AG04449 (cell line): ENCODE data around the gene C5orf58.

Source experiments
- CTCF ChIA-PET: fragments of 350-600 bp; formaldehyde crosslinking; extraction: SDS; loops from one replicate; lab custom pipeline; 2021; ENCODE audit warnings: antibody characterized with exemption; lab: Yijun Ruan, JAX
- POLR2A ChIA-PET: fragments of 400-600, 350-600 bp; formaldehyde crosslinking; extraction: SDS; loops from one replicate; lab custom pipeline; 2020; ENCODE audit warnings: antibody characterized with exemption, inconsistent platforms; lab: Yijun Ruan, JAX
- DNase-seq: peaks from one replicate; pipeline ENCODE4 v3.0.0-alpha.2; 2010; ENCODE audit warnings: low read depth, low spot score
- H3K4me3 ChIP-seq: 2 replicates; pipeline ENCODE4 v1.5.1; 2011; ENCODE audit warnings: low read depth, mild to moderate bottlenecking, control low read depth, low read length
- TF ChIP-seq, protein P1 (sequence below): IDR thresholded peaks from one replicate; pipeline ENCODE4 v1.5.1; 2011; ENCODE audit warnings: mild to moderate bottlenecking, moderate library complexity, low read length, control low read depth, inconsistent platforms; ENCODE audit not compliant: insufficient read depth; ENCODE audit errors: missing control alignments

Gene C5orf58

GRCh38 chr5:170225326-170226128 lies 7.3 kb upstream of the C5orf58 start:
- POLR2A ChIA-PET, result no interaction called here
- no peak for DNase-seq
- CTCF ChIA-PET, result interaction anchor here (0.7 to 11.0 kb wide), 22 partner anchors 8 to 566 kb away, joined by 3 to 314 read pairs (median 4); no protein-coding TSS in a partner anchor
- H3K4me3 ChIP-seq, result no peak overlapping the region
- TF ChIP-seq, protein P1, sequence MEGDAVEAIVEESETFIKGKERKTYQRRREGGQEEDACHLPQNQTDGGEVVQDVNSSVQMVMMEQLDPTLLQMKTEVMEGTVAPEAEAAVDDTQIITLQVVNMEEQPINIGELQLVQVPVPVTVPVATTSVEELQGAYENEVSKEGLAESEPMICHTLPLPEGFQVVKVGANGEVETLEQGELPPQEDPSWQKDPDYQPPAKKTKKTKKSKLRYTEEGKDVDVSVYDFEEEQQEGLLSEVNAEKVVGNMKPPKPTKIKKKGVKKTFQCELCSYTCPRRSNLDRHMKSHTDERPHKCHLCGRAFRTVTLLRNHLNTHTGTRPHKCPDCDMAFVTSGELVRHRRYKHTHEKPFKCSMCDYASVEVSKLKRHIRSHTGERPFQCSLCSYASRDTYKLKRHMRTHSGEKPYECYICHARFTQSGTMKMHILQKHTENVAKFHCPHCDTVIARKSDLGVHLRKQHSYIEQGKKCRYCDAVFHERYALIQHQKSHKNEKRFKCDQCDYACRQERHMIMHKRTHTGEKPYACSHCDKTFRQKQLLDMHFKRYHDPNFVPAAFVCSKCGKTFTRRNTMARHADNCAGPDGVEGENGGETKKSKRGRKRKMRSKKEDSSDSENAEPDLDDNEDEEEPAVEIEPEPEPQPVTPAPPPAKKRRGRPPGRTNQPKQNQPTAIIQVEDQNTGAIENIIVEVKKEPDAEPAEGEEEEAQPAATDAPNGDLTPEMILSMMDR, result peak; percentile 66

DNA sequence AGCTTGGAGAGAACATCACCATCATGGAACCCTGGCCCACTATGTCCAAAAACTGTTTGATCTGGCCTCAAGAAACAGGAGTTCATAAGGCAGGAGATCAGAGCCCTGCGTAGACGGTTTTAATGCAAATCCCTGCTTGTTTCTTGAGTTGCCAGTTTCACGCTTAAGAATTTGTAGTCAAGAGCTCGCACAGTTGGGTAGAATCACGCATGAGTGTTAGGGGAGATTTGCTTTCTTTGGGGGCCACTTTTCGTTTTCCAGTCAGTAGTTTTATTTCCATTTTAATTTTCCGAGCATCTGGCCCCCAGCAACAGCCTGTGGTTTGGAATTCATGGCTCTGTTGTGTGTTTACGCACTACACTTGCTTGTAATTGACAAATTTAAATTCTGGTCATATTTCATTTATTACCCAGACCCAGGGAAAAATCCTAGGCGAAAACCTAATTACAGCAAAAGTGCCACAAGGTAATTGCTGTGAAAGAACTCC lies 6.6 kb upstream of the C5orf58 start:
- no peak for DNase-seq
- TF ChIP-seq, protein P1, result no peak
- CTCF ChIA-PET, result interaction anchor here (0.8 to 11.0 kb wide), 21 partner anchors 9 to 565 kb away, joined by 3 to 314 read pairs (median 4); no protein-coding TSS in a partner anchor
- POLR2A ChIA-PET, result no interaction called here
- no peak overlapping the region for H3K4me3 ChIP-seq

DNA sequence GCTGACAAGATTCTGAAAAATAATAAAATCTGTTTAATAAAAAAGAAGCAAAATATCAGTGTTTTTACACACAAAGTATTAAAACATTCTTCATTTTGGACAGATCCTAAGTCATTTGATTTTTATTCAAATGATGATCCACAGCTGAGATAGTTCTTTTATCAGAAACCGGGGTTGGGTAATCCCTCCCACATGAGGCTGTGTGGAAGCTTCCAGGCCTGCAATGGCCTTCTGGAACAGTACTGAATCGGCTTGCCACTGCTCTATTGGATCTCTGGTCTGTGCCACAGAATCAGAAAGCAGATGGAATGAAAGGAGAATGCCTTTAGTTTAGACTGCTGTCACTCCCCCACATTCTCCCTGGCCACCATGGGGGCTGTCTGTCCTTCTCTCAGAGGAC lies 6.1 kb upstream of the C5orf58 start:
- ChIA-PET CTCF (interaction anchor here (0.6 to 11.0 kb wide), 17 partner anchors 9 to 565 kb away, joined by 3 to 314 read pairs (median 5); no protein-coding TSS in a partner anchor), POLR2A (no interaction called here)
- H3K4me3 ChIP-seq, result no peak overlapping the region
- TF ChIP-seq, protein P1, result no peak
- no peak for DNase-seq

DNA sequence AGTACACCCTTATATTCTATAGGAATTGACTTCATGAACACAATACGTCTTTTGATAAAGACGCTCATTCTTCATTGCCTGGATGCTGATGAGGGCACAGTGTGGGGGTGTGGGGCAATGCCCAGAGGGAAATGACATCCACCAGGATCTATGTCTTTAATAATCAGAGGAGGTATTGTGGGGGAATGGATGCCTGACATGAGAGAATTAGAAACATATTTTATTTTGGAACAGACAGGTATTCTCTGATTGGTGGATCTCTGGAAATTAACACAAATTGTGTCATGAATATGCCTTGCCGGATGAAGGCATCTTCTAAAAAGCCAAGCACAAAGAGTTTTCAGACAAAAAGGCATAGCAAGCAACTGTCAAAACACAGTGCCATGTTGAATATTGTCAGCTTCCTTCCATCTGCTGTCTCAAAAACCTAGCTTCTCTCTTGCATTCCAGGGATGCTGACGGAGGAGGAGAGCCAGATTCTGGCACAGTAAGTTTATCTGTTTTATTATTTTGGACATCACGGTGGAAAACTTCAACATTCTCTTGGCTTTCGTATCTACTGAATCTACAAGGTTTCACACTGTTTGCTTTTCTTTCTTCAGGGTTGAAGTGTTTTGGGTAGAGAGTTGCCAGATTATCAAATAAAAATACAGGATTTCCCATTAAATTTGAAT lies 3.9 kb upstream of the C5orf58 start:
- CTCF ChIA-PET, result interaction anchor here (1.6 to 11.0 kb wide), 3 partner anchors 11 to 404 kb away, joined by 4 to 314 read pairs (median 6); no protein-coding TSS in a partner anchor
- no peak overlapping the region for H3K4me3 ChIP-seq
- POLR2A ChIA-PET, result no interaction called here
- TF ChIP-seq, protein P1, result no peak
- no peak for DNase-seq

DNA sequence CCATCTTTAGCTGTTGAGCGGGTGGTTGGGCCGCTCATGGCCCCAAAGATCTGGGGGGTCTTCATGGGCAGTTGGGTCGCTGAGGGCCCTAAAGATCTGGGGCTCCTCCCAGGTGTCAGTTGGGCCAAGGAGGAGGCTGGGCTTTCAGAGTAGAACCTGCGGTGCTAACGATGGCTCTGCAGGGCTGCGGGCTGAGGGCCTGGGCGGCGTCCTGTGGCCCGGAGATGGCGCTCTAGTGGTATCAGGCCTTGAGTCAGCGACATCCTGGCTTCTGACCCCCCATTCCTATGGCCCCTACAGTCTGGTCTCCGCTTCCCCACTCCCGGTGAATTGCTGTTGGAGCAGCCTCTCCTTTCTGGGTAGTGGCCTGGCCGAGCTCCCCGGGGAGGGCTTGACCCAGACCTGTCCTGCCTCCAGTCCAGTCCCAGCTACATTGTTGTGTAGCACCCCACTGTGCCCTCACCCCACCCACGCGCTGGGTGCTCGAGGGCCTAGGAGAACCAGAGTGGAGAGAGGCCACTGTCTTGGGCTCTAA lies 640 bp downstream of the C5orf58 start:
- no peak overlapping the region for H3K4me3 ChIP-seq
- ChIA-PET CTCF (interaction anchor here (1.0 to 6.3 kb wide), 4 partner anchors 7 to 191 kb away, joined by 3 to 37 read pairs (median 5); no protein-coding TSS in a partner anchor), POLR2A (no interaction called here)
- no peak for DNase-seq
- TF ChIP-seq, protein P1, result no peak
